Transverse colon (tissue), 4 donors: Measurements from ENCODE around the gene HOXA13.

ENCODE experiments used
- CTCF ChIP-seq, 5 experiments: fragments of 200-600 bp in 3 of 5; fragments of 450-650 bp in 2 of 5; sonication (generic) in 3 of 5; IDR thresholded peaks; 1 replicate in 2 of 5; 2 replicates in 3 of 5; pipeline ENCODE4 v1.5.1; 2016 to 2017; ENCODE audit warnings: antibody characterized with exemption in 5 of 5, inconsistent platforms in 3 of 5, mild to moderate bottlenecking in 2 of 5, moderate library complexity in 1 of 5
- POLR2AphosphoS5 ChIP-seq, 3 donors: sonication (generic); formaldehyde crosslinking; IDR thresholded peaks; one replicate each; pipeline ENCODE4 v1.6.1; 2016; ENCODE audit warnings: antibody characterized with exemption in 3 of 3

- no peak for TF ChIP-seq CTCF (IDR thresholded peaks at IDR 0.05)
- TF ChIP-seq POLR2AphosphoS5 (IDR thresholded peaks at IDR 0.05): peak in 1 of 3 donors; percentile 40
Observed at GRCh38 chr7:27147199-27148030, 52.5 kb downstream of the HOXA13 start, which contains the start of gene HOXA6.
